K562 (cell line): Measurements from ENCODE around the gene MPPED1. TPM values are rescaled to one million over a fixed set of nuclear protein-coding genes. Genes with fewer than 3 reads are reported as not detected.

Experiments used
- ATAC-seq: fragments of 200-7000 bp; cut with Tn5 transposase; 3 replicates; pipeline ENCODE4 v1.9.1; 2020; ENCODE audit warnings: moderate library complexity
- BruUV-seq: library from RNA; stranded (reverse); fragments of 400-500 nt; replicated peaks from 2 replicates; lab custom pipeline; 2021; lab: Mats Ljungman, UMichigan
- CTCF ChIA-PET: fragments of 300-600 bp; formaldehyde crosslinking; extraction: SDS; loops from one replicate; lab custom pipeline; 2021; ENCODE audit warnings: low intra/inter-chr PET ratio; lab: Yijun Ruan, JAX
- POLR2A ChIA-PET: fragments of 300-600, 350-650 bp; sonication (Branson Sonifier 250); formaldehyde crosslinking; extraction: SDS; loops from one replicate; lab custom pipeline; 2021; ENCODE audit warnings: antibody characterized with exemption, inconsistent platforms; lab: Yijun Ruan, JAX
- DNase-seq, 4 experiments: peaks; one replicate each; pipeline versions ENCODE4 v3.0.0 to v3.0.0-alpha.2; 2011 to 2018; ENCODE audit warnings: low spot score in 3 of 4, mixed read lengths in 3 of 4; ENCODE audit errors: extremely low read depth in 1 of 4
- FAIRE-seq: peaks from 2 replicates; lab custom pipeline; 2011; peaks lifted over from hg19 to GRCh38; lab: Jason Lieb, UNC
- H2AFZ ChIP-seq: 2 replicates; pipeline ENCODE4 v1.6.0; 2011; ENCODE audit warnings: low read depth, low read length, control low read depth, inconsistent platforms
- H3K27ac ChIP-seq: fragments of 200-600 bp; 3 replicates; pipeline ENCODE4 v1.8.0; 2011; ENCODE audit warnings: low read depth, mild to moderate bottlenecking, control low read depth, inconsistent platforms, low read length, moderate library complexity, mixed read lengths; ENCODE audit errors: extremely low read depth
- H3K27me3 ChIP-seq, 2 experiments: fragments of 300-600 bp in 1 of 2; 2 replicates in 1 of 2; 3 replicates in 1 of 2; pipeline versions ENCODE4 v1.6.0 to v1.8.0; 2011; ENCODE audit warnings: inconsistent platforms in 2 of 2, low read length in 2 of 2, mild to moderate bottlenecking in 1 of 2, mixed read lengths in 1 of 2, moderate library complexity in 1 of 2; ENCODE audit not compliant: control insufficient read depth in 2 of 2, insufficient read depth in 2 of 2
- H3K36me3 ChIP-seq: fragments of 300-600 bp; 3 replicates; pipeline ENCODE4 v1.8.0; 2011; ENCODE audit warnings: mild to moderate bottlenecking, low read length, inconsistent platforms; ENCODE audit not compliant: control insufficient read depth, insufficient read depth
- H3K4me1 ChIP-seq, 2 experiments: fragments of 200-600 bp in 1 of 2; replicated peaks in 1 of 2; 2 replicates in 1 of 2; 3 replicates in 1 of 2; pipeline versions ENCODE4 v1.5.1 to v1.8.0; 2011; ENCODE audit warnings: inconsistent platforms in 2 of 2, low read length in 2 of 2, mild to moderate bottlenecking in 1 of 2, mixed read lengths in 1 of 2, moderate library complexity in 1 of 2; ENCODE audit not compliant: control insufficient read depth in 2 of 2, insufficient read depth in 2 of 2
- H3K4me2 ChIP-seq: 2 replicates; pipeline ENCODE4 v1.6.1; 2011; ENCODE audit warnings: low read length, control low read depth, inconsistent platforms, mixed read lengths; ENCODE audit not compliant: insufficient read depth
- H3K4me3 ChIP-seq: fragments of 200-600 bp; sonication (generic), shearing (Covaris generic); 2 replicates; pipeline ENCODE4 v1.5.1; 2016; ENCODE audit warnings: control low read depth, inconsistent platforms
- H3K79me2 ChIP-seq: fragments of 200-600 bp; 3 replicates; pipeline ENCODE4 v1.8.0; 2011; ENCODE audit warnings: low read length, inconsistent platforms; ENCODE audit not compliant: control insufficient read depth, insufficient read depth
- H3K9ac ChIP-seq, 2 experiments: 2 replicates each; pipeline versions ENCODE4 v1.6.0 to v1.6.1; 2011; ENCODE audit warnings: low read depth in 2 of 2, low read length in 2 of 2, control low read depth in 1 of 2, inconsistent platforms in 1 of 2, mild to moderate bottlenecking in 1 of 2, mixed read lengths in 1 of 2; ENCODE audit not compliant: insufficient read depth in 1 of 2
- H3K9me1 ChIP-seq: one replicate; pipeline ENCODE4 v1.6.0; 2011; ENCODE audit warnings: inconsistent platforms, mild to moderate bottlenecking, low read length, moderate library complexity; ENCODE audit not compliant: control insufficient read depth, insufficient read depth
- H3K9me3 ChIP-seq: replicated peaks from 2 replicates; pipeline ENCODE4 v1.5.1; 2011; ENCODE audit warnings: low read depth, low read length, inconsistent platforms; ENCODE audit not compliant: control insufficient read depth, insufficient read depth
- H4K20me1 ChIP-seq: replicated peaks from 2 replicates; pipeline ENCODE4 v1.6.1; 2011; ENCODE audit warnings: low read length, inconsistent platforms, mixed read lengths; ENCODE audit not compliant: control insufficient read depth, insufficient read depth
- BMI1 ChIP-seq: fragments of 150-350 bp; IDR thresholded peaks from 2 replicates; pipeline ENCODE4 v1.6.1; 2014; ENCODE audit warnings: low read length
- DNMT1 ChIP-seq: fragments of 450-650 bp; IDR thresholded peaks from 2 replicates; pipeline ENCODE4 v1.6.1; 2016; ENCODE audit warnings: antibody characterized with exemption, mild to moderate bottlenecking
- HMG20A ChIP-seq: fragments of 450-650 bp; formaldehyde crosslinking; conservative IDR thresholded peaks from 2 replicates; pipeline ENCODE4 v1.4.0; 2020; ENCODE audit warnings: mild to moderate bottlenecking, mixed read lengths
- HOMEZ ChIP-seq: fragments of 250-450 bp; sonication (Bioruptor Pico); IDR thresholded peaks from 2 replicates; pipeline ENCODE4 v1.4.0; 2020; ENCODE audit warnings: mild to moderate bottlenecking, moderate library complexity
- MTF1 ChIP-seq: fragments of 250-450 bp; sonication (Bioruptor Pico); IDR thresholded peaks from 2 replicates; pipeline ENCODE4 v1.9.0; 2021; ENCODE audit warnings: moderate library complexity, mild to moderate bottlenecking, inconsistent platforms, borderline replicate concordance
- NELFE ChIP-seq: IDR thresholded peaks from 2 replicates; pipeline ENCODE4 v1.6.1; 2011; ENCODE audit warnings: mild to moderate bottlenecking; ENCODE audit not compliant: insufficient read depth, insufficient read length
- SOX6 ChIP-seq: fragments of 450-650 bp; IDR thresholded peaks from 2 replicates; pipeline ENCODE4 v1.6.1; 2014; ENCODE audit warnings: mild to moderate bottlenecking
- TAF1 ChIP-seq: IDR thresholded peaks from 2 replicates; pipeline ENCODE4 v1.6.1; 2011; ENCODE audit warnings: mild to moderate bottlenecking, low read length, moderate library complexity; ENCODE audit not compliant: insufficient read depth, control insufficient read depth, severe bottlenecking; ENCODE audit errors: extremely low read depth
- ZC3H8 ChIP-seq: fragments of 450-650 bp; IDR thresholded peaks from 2 replicates; pipeline ENCODE4 v1.6.1; 2017
- ZNF134 ChIP-seq: fragments of 250-450 bp; sonication (Bioruptor Pico); conservative IDR thresholded peaks from 2 replicates; pipeline ENCODE4 v1.4.0; 2020
- WGBS: fragments of 100-300 bp; shearing (Covaris generic); methylation state at CpG from one replicate; pipeline ENCODE4 v1.1.6; 2016; ENCODE audit warnings: low coverage, mixed read lengths; ENCODE audit not compliant: insufficient coverage; ENCODE audit errors: missing lambda C conversion rate; 5-methylcytosine and 5-hydroxymethylcytosine counted together
- in situ Hi-C: fragments of 300-500 bp; cut with MboI; formaldehyde crosslinking; loops from 4 replicates; pipeline ENCODE4 v1.15.0; 2018; ENCODE audit warnings: inconsistent platforms, mixed read lengths
- intact Hi-C: fragments of 100-400 bp; cut with micrococcal nuclease; formaldehyde crosslinking; loops from 2 replicates; pipeline ENCODE4 v1.14.2; 2022
- polyA plus RNA-seq, 8 experiments: library from polyadenylated mRNA; depleted of rRNA in 4 of 8; stranded (reverse) in 5 of 8; unstranded in 3 of 8; fragments of >200 nt; fragmentation: Nextera tagmentation in 2 of 8; fragmentation: Illumina TruSeq in 1 of 8; extraction: Ambion mirVana in 2 of 8; extraction: Trizol in 1 of 8; gene quantifications; 2 replicates each; pipeline versions ENCODE4 v1.2.1 to v1.2.3, GENCODE V29; 2011 to 2014; ENCODE audit warnings: inconsistent platforms in 1 of 8, missing spikeins in 1 of 8
- total RNA-seq, 7 experiments: library from RNA; depleted of rRNA in 6 of 7; stranded (reverse); fragments of >200 nt in 6 of 7; fragmentation: Illumina TruSeq in 2 of 7; extraction: Trizol in 2 of 7; gene quantifications; 2 replicates each; pipeline versions ENCODE4 v1.2.1 to v1.2.3, GENCODE V29; 2011 to 2021; ENCODE audit warnings: low replicate concordance in 1 of 7
- TF ChIP-seq, protein P1 (sequence below), 2 experiments: fragments of 150-350 bp in 1 of 2; IDR thresholded peaks; 2 replicates each; pipeline ENCODE4 v1.6.1; 2012 to 2016; ENCODE audit warnings: low read depth in 2 of 2, low read length in 2 of 2, mild to moderate bottlenecking in 1 of 2, moderate library complexity in 1 of 2
- TF ChIP-seq, protein P2 (sequence below): fragments of 250-450 bp; sonication (Bioruptor Pico); IDR thresholded peaks from 2 replicates; pipeline ENCODE4 v1.5.0; 2020; ENCODE audit warnings: mild to moderate bottlenecking, borderline replicate concordance
- TF ChIP-seq, protein P3 (sequence below): sonication (generic); formaldehyde crosslinking; IDR thresholded peaks from 2 replicates; pipeline ENCODE4 v1.8.1; 2023; ENCODE audit warnings: mild to moderate bottlenecking, missing genetic modification reagents, moderate library complexity

The MPPED1 gene
- total and polyA plus RNA-seq, 9 of the 15 experiments (the other 6 are each of a cell fraction or from before 2014, with no cell fraction given), result not detected

DNA sequence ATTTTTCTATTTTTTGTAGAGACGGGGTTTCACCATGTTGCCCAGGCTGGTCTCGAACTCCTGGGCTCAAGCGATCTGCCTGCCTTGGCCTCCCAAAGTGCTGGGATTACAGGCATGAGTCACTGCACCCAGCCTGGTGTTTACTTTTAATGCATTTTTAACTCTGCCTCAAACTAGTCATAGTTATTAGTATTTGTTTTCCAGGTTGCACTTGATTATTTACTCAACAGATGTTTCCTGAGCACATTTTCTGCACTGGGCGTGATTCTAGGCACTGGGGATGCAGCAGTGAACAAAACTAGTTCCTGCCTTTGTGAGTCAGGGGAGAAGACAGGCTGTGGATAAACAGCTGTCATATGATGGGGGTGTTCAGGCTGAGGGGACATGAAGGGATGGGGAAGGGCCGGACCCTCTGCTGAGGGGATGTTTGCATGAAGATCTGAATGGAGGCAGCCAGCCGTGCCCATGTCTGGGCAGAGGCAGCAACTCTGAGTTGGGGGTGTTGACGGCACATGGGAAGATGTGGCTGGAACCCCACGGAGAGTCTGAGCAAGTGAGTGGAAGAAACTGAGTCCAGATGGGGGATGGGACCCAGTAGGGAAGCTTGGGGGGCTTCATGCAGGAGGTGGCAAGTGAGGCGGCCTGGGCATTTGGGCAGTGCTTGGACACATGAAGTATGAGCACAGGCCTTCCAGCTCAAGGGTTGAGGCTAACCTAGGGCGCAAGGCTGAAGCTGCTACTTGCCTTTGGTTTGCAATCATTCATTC, 34.4 kb downstream of the MPPED1 start:
- no peak for ATAC-seq
- TF ChIP-seq HMG20A (CRISPR knock-in tag) (no peak), HOMEZ (CRISPR knock-in tag) (no peak), DNMT1 (no peak), BMI1 (no peak), SOX6 (no peak), ZC3H8 (no peak), TAF1 (no peak), MTF1 (no peak), NELFE (no peak), ZNF134 (CRISPR knock-in tag) (no peak)
- TF ChIP-seq, protein P1, sequence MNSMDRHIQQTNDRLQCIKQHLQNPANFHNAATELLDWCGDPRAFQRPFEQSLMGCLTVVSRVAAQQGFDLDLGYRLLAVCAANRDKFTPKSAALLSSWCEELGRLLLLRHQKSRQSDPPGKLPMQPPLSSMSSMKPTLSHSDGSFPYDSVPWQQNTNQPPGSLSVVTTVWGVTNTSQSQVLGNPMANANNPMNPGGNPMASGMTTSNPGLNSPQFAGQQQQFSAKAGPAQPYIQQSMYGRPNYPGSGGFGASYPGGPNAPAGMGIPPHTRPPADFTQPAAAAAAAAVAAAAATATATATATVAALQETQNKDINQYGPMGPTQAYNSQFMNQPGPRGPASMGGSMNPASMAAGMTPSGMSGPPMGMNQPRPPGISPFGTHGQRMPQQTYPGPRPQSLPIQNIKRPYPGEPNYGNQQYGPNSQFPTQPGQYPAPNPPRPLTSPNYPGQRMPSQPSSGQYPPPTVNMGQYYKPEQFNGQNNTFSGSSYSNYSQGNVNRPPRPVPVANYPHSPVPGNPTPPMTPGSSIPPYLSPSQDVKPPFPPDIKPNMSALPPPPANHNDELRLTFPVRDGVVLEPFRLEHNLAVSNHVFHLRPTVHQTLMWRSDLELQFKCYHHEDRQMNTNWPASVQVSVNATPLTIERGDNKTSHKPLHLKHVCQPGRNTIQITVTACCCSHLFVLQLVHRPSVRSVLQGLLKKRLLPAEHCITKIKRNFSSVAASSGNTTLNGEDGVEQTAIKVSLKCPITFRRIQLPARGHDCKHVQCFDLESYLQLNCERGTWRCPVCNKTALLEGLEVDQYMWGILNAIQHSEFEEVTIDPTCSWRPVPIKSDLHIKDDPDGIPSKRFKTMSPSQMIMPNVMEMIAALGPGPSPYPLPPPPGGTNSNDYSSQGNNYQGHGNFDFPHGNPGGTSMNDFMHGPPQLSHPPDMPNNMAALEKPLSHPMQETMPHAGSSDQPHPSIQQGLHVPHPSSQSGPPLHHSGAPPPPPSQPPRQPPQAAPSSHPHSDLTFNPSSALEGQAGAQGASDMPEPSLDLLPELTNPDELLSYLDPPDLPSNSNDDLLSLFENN (IDR thresholded peaks at IDR 0.05; ENCODE audit: low read depth in 2 of 2, low read length in 2 of 2), result no peak
- TF ChIP-seq, protein P2, sequence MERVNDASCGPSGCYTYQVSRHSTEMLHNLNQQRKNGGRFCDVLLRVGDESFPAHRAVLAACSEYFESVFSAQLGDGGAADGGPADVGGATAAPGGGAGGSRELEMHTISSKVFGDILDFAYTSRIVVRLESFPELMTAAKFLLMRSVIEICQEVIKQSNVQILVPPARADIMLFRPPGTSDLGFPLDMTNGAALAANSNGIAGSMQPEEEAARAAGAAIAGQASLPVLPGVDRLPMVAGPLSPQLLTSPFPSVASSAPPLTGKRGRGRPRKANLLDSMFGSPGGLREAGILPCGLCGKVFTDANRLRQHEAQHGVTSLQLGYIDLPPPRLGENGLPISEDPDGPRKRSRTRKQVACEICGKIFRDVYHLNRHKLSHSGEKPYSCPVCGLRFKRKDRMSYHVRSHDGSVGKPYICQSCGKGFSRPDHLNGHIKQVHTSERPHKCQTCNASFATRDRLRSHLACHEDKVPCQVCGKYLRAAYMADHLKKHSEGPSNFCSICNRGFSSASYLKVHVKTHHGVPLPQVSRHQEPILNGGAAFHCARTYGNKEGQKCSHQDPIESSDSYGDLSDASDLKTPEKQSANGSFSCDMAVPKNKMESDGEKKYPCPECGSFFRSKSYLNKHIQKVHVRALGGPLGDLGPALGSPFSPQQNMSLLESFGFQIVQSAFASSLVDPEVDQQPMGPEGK (CRISPR knock-in tag), result no peak
- TF ChIP-seq, protein P3, sequence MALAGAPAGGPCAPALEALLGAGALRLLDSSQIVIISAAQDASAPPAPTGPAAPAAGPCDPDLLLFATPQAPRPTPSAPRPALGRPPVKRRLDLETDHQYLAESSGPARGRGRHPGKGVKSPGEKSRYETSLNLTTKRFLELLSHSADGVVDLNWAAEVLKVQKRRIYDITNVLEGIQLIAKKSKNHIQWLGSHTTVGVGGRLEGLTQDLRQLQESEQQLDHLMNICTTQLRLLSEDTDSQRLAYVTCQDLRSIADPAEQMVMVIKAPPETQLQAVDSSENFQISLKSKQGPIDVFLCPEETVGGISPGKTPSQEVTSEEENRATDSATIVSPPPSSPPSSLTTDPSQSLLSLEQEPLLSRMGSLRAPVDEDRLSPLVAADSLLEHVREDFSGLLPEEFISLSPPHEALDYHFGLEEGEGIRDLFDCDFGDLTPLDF (CRISPR knock-in tag), result no peak

More for the DNA sequence above, 34.4 kb downstream of the MPPED1 start:
- no peaks in the 10 kb centered on the region for H3K9me3 ChIP-seq
- H3K4me3 ChIP-seq, result no peak overlapping the region
- CTCF ChIA-PET, result no interaction called here
- FAIRE-seq (no peak), DNase-seq (no peak)
- in situ Hi-C loops, result no loop called here
- POLR2A ChIA-PET, result no interaction called here
- no peaks in the 10 kb centered on the region; a peak in 1 of 5 replicates for H3K27me3 ChIP-seq
- H3K4me1 ChIP-seq, result no peaks in the 10 kb centered on the region
- H2AFZ ChIP-seq, result no peak overlapping the region
- BruUV-seq, result no TSS peak
- no peaks in the 10 kb centered on the region for H3K36me3 ChIP-seq
- WGBS, result 1% methylated on average over 9 of the region's 10 CpGs
- no peaks in the 10 kb centered on the region for H3K9me1 ChIP-seq
- no peak overlapping the region for H3K9ac ChIP-seq
- no peak overlapping the region for H3K4me2 ChIP-seq
- H4K20me1 ChIP-seq, result no peaks in the 10 kb centered on the region
- intact Hi-C loops, result no loop called here
- no peak overlapping the region for H3K27ac ChIP-seq
- no peaks in the 10 kb centered on the region for H3K79me2 ChIP-seq
